Measurements from ENCODE around the gene MINDY1. TPM values are rescaled to one million over a fixed set of nuclear protein-coding genes. Genes with fewer than 3 reads are reported as not detected.
A peak's percentile ranks its signal among the peaks of the same experiment; 100 is the strongest.

MINDY1 gene
- total RNA-seq, 1 experiment from 2014 or later = 6.8 TPM

DNA sequence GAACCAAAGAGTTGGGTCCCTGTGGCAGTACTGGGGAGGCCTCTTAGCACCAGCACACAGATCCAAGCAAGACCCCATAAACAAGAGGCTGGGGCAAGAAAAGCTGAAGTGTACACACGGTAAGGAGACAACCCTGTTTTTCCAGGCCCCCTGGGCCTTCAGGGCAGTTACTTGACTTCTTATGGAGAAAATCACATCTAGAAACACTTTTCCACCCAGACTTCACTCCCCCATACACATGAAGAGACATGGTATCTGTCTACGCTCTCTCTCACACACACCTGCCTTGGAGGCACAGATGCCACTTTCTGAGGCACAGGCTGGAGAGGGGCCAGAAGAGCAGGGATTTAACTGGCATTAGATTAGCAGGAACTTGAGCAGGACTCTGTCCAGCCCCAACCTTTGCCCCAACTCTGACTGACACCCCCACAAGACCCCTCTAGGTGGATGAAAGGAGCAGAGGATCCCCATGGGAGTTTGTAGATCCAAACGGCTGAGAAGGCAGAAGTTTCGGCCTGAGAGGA lies 34.2 kb downstream of the MINDY1 start:
- peak overlapping the region; percentile 78 to 86 for H3K4me3 Mint-ChIP-seq
- Histone ChIP-seq H3T11ph (ENCODE audit: low read length) (no peak overlapping the region), H3K14ac (ENCODE audit: insufficient read depth, low read length) (no peak overlapping the region), H3K79me1 (ENCODE audit: insufficient read depth, low read depth, low read length, poor library complexity, severe bottlenecking) (no peaks in the 10 kb centered on the region), H3K23ac (ENCODE audit: insufficient read length, low read depth, low read length) (no peak overlapping the region), H2BK12ac (ENCODE audit: insufficient read length, low read depth, low read length) (no peak overlapping the region), H4K8ac (replicated peaks; ENCODE audit: insufficient read length, low read depth, low read length) (no peak overlapping the region), H3K27ac (ENCODE audit: insufficient read length, low read depth, low read length) (no peak overlapping the region), H3K56ac (ENCODE audit: insufficient read length, low read depth, low read length) (no peak overlapping the region), H4K5ac (ENCODE audit: insufficient read length, low read depth, low read length) (no peak overlapping the region), H2BK5ac (ENCODE audit: insufficient read length, low read length) (no peak overlapping the region), H2BK120ac (ENCODE audit: low read depth, low read length, poor library complexity, severe bottlenecking) (no peak overlapping the region), H3K79me2 (ENCODE audit: insufficient read depth, low read length) (peaks cover 31% of the 10 kb centered on the region; the same call in 1 of the 2 replicates), H3K4me2 (ENCODE audit: insufficient read depth, insufficient read length, low read length) (peak overlapping the region; percentile 72), H3K9ac (ENCODE audit: extremely low read depth, insufficient read length, low read length) (no peak overlapping the region), H3K9me3 (ENCODE audit: control insufficient read depth, low read depth, low read length) (no peaks in the 10 kb centered on the region), H3K23me2 (ENCODE audit: insufficient read length, low read depth, low read length, poor library complexity, severe bottlenecking) (peaks cover 12% of the 10 kb centered on the region), H3K18ac (ENCODE audit: insufficient read length, low read depth, low read length) (no peak overlapping the region), H3K4me1 (ENCODE audit: insufficient read depth, low read length) (peaks cover 17% of the 10 kb centered on the region), H4K20me1 (ENCODE audit: control insufficient read depth, insufficient read depth, insufficient read length) (no peaks in the 10 kb centered on the region), H2BK20ac (ENCODE audit: low read depth, low read length, poor library complexity, severe bottlenecking) (no peak overlapping the region), H2BK15ac (ENCODE audit: low read depth, low read length) (no peak overlapping the region), H3K4ac (ENCODE audit: low read depth, low read length) (no peak overlapping the region), H2AK5ac (ENCODE audit: insufficient read length, low read length) (no peak overlapping the region), H3K27me3 (ENCODE audit: insufficient read depth, low read length) (no peaks in the 10 kb centered on the region), H2AFZ (ENCODE audit: low read length) (no peak overlapping the region), H4K91ac (ENCODE audit: insufficient read length, low read depth, low read length) (no peak overlapping the region)
- H3K27ac Mint-ChIP-seq = peak overlapping the region; percentile 79 to 96 (median 92); a peak in 6 of 7 replicates
- TF ChIP-seq, protein P1, sequence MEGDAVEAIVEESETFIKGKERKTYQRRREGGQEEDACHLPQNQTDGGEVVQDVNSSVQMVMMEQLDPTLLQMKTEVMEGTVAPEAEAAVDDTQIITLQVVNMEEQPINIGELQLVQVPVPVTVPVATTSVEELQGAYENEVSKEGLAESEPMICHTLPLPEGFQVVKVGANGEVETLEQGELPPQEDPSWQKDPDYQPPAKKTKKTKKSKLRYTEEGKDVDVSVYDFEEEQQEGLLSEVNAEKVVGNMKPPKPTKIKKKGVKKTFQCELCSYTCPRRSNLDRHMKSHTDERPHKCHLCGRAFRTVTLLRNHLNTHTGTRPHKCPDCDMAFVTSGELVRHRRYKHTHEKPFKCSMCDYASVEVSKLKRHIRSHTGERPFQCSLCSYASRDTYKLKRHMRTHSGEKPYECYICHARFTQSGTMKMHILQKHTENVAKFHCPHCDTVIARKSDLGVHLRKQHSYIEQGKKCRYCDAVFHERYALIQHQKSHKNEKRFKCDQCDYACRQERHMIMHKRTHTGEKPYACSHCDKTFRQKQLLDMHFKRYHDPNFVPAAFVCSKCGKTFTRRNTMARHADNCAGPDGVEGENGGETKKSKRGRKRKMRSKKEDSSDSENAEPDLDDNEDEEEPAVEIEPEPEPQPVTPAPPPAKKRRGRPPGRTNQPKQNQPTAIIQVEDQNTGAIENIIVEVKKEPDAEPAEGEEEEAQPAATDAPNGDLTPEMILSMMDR (conservative IDR thresholded peaks at IDR 0.05) = no peak
- peaks cover 18 to 20% (median 20%) of the 10 kb centered on the region in 3 experiments for H3K36me3 Mint-ChIP-seq (ENCODE audit: insufficient read depth in 1 of 3, low read depth in 3 of 3)
- H3K9me3 Mint-ChIP-seq = no peaks in the 10 kb centered on the region
- no peak for DNase-seq
- WGBS (ENCODE audit: extremely low coverage, insufficient read length, low lambda C conversion rate) = no CpG with 5 or more reads among the region's 4 CpGs
- no peaks in the 10 kb centered on the region for H3K27me3 Mint-ChIP-seq (ENCODE audit: low read depth)
- H3K4me1 Mint-ChIP-seq = peaks cover 63 to 66% of the 10 kb centered on the region in 2 experiments
